ENCODE measurements around the gene SLC7A14.

Gene SLC7A14

DNA sequence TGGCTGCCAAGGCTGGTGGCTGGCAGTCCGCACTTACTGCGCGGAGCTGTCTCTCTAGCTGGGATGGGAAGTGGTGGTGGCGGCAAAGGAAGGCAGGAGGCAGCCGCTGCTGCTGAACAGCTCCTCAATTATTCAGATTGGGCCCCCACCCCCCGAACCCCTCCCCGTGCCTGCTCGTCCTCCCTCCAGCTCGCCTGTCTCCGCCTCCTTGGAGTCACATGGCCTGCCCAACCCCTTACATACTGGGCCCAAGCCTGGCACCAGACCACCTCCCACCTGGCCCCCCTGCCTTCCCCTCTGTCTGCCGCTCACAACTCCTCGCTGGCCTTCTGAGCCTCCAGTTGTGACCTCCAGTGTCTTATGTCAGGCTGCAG, at the start of gene SLC7A14:
Gene SLC7A14 (minus strand): TSS at position 139 of the 374 bp plus-strand sequence. CDS start 59,139 bp downstream, outside the sequence.
- no peak for DNase-seq

GRCh38 chr3:170635385-170635735, 49.5 kb upstream of the SLC7A14 start:
- no peak for DNase-seq

DNA sequence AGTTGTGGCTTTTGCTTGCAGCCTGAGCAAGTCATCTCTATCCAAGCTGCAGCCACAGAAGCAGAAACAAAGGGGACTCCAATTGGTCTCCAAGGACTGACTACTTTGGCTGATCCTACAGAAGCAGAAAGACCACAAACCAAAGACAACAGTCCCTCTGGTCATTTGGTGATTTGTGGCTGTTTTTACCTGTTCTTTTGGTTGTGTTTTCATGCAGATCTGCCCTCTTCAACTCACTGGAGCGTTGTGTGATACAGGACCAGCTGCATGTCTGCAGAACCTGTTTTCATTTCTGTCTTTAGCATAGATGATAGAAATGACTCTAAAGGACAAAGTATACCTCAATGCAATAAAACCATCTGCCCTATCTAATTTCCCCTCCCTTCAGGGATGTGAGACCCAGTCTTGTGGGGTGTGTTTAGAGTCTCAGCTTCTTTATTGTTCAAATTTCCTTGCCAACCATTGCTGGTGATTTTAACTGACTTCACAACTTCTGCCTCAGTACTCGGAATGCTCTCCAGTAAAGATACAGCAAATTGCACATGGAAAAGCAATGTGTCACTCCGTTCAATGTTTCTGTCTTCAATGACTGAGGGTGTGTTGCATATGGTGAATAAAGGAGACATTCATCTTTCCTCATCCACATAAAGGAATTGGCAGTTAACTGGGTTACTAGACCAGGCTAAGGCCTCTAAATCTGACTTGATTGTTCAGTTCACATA, 48.9 kb upstream of the SLC7A14 start:
- DNase-seq = no peak

GRCh38 chr3:170633573-170633972, 47.7 kb upstream of the SLC7A14 start:
- no peak for DNase-seq

DNA sequence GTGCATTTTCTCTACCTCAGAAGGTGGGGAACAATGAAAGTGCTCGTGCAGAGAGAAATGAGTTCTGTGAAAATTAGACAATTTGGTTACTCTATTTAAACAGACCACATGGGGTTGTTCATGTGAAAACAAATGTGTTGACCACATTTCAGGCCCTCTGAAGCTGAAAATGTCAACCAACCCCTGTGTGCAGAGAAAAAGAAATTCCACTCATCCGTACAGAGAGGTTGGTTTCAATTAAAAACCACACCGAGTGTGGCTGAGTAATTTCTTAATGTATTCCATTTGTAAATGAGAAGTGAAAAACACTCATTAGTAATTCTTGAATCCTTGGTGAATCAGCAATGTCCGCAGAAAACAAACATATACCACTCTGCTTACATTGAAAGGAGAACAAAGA, 46.9 kb upstream of the SLC7A14 start:
- no peak for DNase-seq

GRCh38 chr3:170631755-170632488, 46.0 kb upstream of the SLC7A14 start:
- no peak for DNase-seq

DNA sequence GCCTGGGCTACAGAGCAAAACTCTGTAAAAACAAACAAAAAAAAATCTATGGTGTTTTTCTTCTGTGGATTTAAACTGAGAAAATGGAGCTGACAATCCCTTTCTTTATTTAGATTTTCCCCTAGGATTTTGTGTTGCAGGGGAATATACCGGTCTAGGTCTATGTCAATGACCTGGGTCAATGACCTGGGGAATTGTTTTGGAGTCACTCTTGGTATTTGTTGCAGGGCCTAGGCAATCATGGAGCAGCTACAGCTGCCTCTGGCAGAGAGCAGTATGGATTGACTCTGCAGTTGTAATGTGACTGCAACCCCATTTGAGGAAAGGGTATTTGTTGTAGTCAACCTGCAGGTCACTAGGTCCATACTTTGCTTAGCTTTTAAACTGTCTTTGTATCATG, 37.6 kb upstream of the SLC7A14 start:
- no peak for DNase-seq

DNA sequence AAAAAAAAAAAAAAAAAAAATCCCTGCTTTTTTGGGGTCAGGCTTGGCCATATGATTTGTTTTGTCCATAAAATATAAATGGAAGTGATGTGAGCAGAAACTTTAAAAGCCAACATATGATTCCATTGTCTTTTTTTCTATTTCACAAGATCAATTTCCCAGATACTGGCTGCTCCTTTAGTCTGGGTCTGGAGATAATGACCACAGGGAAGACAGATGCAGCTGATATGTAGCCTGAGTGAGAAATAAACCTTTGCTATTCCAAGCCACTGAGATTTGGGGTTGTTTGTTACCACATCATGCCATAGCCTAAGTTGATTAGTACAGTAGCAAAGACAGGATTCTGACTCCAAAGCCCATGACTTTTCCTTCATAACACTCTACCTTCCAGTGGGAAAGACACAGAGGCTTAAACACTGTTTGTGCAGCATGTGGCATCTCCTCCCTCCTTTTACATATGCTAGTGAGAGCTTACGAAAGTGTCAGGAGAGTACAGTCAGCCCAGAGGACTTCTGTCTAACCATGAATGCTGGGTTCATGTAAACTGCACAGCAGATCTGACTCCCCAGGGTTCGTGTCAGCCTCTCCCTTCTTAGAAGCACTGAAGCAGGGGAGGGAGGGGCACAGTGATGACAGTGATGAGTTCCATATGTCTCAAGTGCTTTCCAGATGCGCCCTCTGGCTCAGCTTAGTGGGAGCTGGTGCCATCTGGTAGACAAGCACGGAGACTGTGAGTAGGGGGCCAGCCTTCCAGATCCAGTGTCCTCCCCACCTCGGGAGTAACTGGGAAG, 36.7 kb upstream of the SLC7A14 start:
- no peak for DNase-seq

DNA sequence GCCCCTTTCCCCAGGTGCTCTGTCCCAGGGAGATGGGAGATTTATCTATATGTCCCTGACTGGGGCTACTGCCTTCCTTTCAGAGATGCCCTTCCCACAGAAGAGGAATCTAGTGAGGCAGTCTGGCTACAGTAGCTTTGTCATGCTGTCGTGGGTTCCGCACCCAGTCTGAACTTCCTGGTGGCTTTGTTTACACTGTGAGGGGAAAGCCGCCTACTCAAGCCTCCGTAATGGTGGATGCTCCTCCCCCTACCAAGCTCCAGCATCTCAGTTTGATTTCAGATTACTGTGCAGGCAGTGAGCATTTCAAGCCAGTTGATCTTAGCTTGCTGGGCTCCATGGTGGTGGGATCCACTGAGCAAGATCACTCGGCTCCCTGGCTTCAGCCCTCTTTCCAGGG, 35.4 kb upstream of the SLC7A14 start:
- no peak for DNase-seq

GRCh38 chr3:170614214-170614966, 28.5 kb upstream of the SLC7A14 start:
- no peak for DNase-seq

DNA sequence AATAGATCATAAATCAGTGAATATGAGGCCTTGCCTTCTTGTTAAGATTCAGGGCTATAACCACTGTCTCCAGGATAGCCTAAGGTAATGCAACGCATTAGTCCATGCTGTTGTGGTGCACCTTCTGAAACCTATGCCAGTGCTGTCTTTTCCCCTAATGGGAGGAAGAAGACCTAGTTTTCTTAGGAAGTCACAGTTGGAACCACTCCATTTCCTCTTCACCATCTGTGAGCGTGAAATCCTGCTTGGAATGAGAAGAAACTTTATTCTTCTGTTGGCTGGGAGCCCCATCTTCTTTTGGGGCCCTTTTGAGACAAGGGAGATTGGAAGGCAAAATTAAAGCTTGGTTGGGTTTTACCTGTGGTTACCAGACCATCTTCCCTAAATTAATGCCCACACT, 25.9 kb upstream of the SLC7A14 start:
- DNase-seq = no peak

DNA sequence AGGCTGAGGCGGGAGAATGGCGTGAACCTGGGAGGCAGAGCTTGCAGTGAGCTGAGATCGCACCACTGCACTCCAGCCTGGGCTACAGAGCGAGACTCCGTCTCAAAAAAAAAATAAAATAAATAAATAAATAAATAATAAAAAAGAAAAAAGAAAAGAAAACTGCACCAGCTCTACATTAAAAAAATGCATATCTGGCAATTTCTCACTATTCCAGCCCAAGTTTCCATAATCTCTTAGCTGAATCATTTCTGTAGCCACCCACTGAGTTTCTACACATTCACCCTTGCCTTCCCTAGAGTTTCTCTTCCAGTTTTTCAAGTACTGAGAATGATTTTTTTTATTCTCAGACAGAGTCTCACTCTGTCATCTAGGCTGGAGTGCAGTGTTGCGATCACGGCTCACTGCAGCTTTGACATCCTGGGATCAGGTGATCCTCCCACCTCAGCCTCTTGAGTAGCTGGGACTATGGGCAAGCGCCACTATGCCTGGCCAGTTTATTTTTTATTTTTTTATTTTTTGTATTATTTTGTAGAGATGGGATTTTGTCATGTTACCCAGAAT, 24.5 kb upstream of the SLC7A14 start:
- DNase-seq = no peak

DNA sequence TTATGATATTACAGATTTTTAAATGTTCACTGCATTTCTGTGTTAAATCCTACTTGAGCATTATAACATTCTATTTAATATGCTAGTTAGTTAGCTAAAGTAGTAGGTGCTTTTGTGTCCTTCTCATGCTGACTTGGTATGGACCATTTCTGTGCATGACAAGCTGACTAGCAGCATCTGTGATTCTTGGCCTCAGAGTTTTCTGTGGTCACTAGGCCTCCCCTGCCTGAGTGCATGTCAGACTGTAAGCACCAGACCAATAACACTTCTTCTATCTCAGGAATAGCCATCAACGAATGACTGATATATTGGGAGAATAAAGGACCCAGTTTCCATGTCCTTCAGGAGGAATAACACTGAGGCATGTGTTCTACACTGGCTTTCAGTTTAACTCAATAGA, 22.6 kb upstream of the SLC7A14 start:
- DNase-seq = no peak

GRCh38 chr3:170606675-170607074, 20.8 kb upstream of the SLC7A14 start:
- no peak for DNase-seq

DNA sequence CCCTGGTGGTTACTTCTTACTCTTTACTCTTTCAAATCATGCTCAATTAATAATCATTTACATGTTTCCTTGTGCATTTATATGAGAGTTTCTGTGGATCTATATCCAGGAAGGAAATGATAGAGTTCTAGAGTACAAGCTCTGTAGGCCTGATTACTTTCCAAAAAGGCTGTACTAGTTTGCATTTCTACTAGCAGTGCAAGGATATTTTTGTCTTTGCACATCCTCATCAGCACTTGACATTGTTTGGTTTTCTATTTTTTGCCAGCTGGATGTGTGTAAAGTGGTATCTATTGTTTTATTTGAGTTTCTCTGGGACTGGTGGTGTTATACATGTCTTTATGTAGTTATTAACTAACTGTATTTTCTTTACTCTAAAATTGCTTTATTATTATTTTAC, 19.6 kb upstream of the SLC7A14 start:
- DNase-seq = no peak

GRCh38 chr3:170603770-170604510, 18.1 kb upstream of the SLC7A14 start:
- no peak for DNase-seq

GRCh38 chr3:170602556-170602955, 16.7 kb upstream of the SLC7A14 start:
- no peak for DNase-seq

- no peak for DNase-seq
Measured at GRCh38 chr3:170600005-170600624, 14.2 kb upstream of the SLC7A14 start.

DNA sequence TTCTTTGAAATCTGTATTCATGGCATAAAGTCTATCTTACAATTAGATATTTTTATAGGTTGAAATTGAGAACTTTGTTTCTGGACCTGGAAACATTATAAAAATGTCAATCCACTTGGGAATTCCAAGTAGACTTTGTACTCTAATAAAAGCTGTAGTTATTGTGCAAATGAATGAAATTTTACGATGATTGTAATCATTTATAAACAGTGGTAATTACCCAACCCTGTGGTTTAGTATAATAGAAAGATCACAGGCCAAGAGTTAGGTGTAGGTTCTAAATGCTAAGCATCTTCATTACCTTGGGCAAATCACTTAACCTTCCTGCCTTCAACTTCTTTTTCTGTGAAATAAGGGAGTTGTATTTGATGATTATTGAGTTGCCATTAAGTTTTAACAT, 13.2 kb upstream of the SLC7A14 start:
- DNase-seq = no peak

- DNase-seq = no peak
Measured at GRCh38 chr3:170598091-170598502, 12.2 kb upstream of the SLC7A14 start.

GRCh38 chr3:170594528-170594927, 8.7 kb upstream of the SLC7A14 start:
- DNase-seq = no peak

GRCh38 chr3:170593634-170594033, 7.8 kb upstream of the SLC7A14 start:
- no peak for DNase-seq
